Epidermal melanocyte (primary cell): Measurements from ENCODE around the gene SFTPB.
"Not testable (repeated sequence)": the region's sequence is repeated elsewhere in the genome, so short reads cannot be mapped to it uniquely, and the experiment has no call there.

Experiments
- DNase-seq: peaks from one replicate; pipeline ENCODE4 v3.0.0; 2011; ENCODE audit warnings: low spot score; ENCODE audit not compliant: insufficient read length

The SFTPB gene

GRCh38 chr2:85614757-85615156 lies 53.2 kb downstream of the SFTPB start:
- DNase-seq = not testable (repeated sequence)

- no peak for DNase-seq
These were observed 54.1 kb downstream of the SFTPB start for GRCh38 chr2:85613717-85614515.

- DNase-seq = peak; percentile 90
These were observed 56.1 kb downstream of the SFTPB start, which contains the start of gene C2orf68 for GRCh38 chr2:85611705-85612587. Gene C2orf68, minus strand, starts transcription at chr2:85612066. Its CDS starts 82 bp downstream, at chr2:85611984.

- DNase-seq = no peak
These were observed 56.7 kb downstream of the SFTPB start for GRCh38 chr2:85611217-85611704.
